SK-N-SH (cell line): Measurements from ENCODE around the gene ZNF764.

Source experiments
- CTCF ChIP-seq: fragments of 200-600 bp; sonication (generic); IDR thresholded peaks from 2 replicates; pipeline ENCODE4 v1.6.1; 2017; ENCODE audit warnings: antibody characterized with exemption, mild to moderate bottlenecking, moderate library complexity
- TEAD4 ChIP-seq: IDR thresholded peaks from 2 replicates; pipeline ENCODE4 v1.4.0; 2012; ENCODE audit warnings: mild to moderate bottlenecking, borderline replicate concordance; ENCODE audit not compliant: insufficient read depth

- TF ChIP-seq CTCF (no peak), TEAD4 (no peak)
These were observed 38.8 kb downstream of the ZNF764 start for GRCh38 chr16:30519120-30520049.
